Neural progenitor cell (in vitro differentiated cells): ENCODE data around the gene AVPR1B. TPM values are rescaled to one million over a fixed set of nuclear protein-coding genes. Genes with fewer than 3 reads are reported as not detected.

ENCODE experiments used
- DNase-seq: peaks from one replicate; pipeline ENCODE4 v3.0.0-alpha.2; 2016; ENCODE audit warnings: low spot score
- H2AFZ ChIP-seq: fragments of 200-600 bp; sonication (generic); replicated peaks from 2 replicates; pipeline ENCODE4 v1.6.1; 2016; ENCODE audit warnings: antibody characterized with exemption
- H3F3A ChIP-seq: fragments of 200-600 bp; sonication (generic); 2 replicates; pipeline ENCODE4 v1.6.1; 2016; ENCODE audit warnings: antibody characterized with exemption, low read depth
- H3K27ac ChIP-seq: fragments of 200-600 bp; sonication (generic); 2 replicates; pipeline ENCODE4 v1.5.1; 2016; ENCODE audit warnings: mild to moderate bottlenecking
- H3K27me3 ChIP-seq: fragments of 200-600 bp; sonication (generic); 2 replicates; pipeline ENCODE4 v1.6.1; 2016; ENCODE audit warnings: mild to moderate bottlenecking, moderate library complexity
- H3K36me3 ChIP-seq: fragments of 200-600 bp; sonication (generic); 2 replicates; pipeline ENCODE4 v1.5.1; 2016
- H3K4me1 ChIP-seq: fragments of 200-600 bp; sonication (generic); 2 replicates; pipeline ENCODE4 v1.6.1; 2016; ENCODE audit warnings: mixed run types
- H3K4me2 ChIP-seq: fragments of 200-600 bp; sonication (generic); 2 replicates; pipeline ENCODE4 v1.6.1; 2016
- H3K4me3 ChIP-seq: fragments of 200-600 bp; sonication (generic); 2 replicates; pipeline ENCODE4 v1.5.1; 2016
- H3K79me2 ChIP-seq: fragments of 200-600 bp; sonication (generic); 2 replicates; pipeline ENCODE4 v1.6.1; 2016; ENCODE audit warnings: low read depth
- H3K9ac ChIP-seq: fragments of 200-600 bp; sonication (generic); 2 replicates; pipeline ENCODE4 v1.6.1; 2016
- H3K9me3 ChIP-seq: fragments of 200-600 bp; sonication (generic); 2 replicates; pipeline ENCODE4 v1.5.1; 2016; ENCODE audit warnings: low read depth
- H4K20me1 ChIP-seq: fragments of 200-600 bp; sonication (generic); 2 replicates; pipeline ENCODE4 v1.6.1; 2016; ENCODE audit warnings: low read depth
- H3K27ac Mint-ChIP-seq: 3 replicates; pipeline ENCODE4 v1.8.0; 2021; ENCODE audit warnings: mixed read lengths
- H3K27me3 Mint-ChIP-seq: 2 replicates; pipeline ENCODE4 v1.8.0; 2022; ENCODE audit warnings: low read depth, mild to moderate bottlenecking, inconsistent platforms, moderate library complexity, mixed read lengths; ENCODE audit not compliant: insufficient read depth
- H3K36me3 Mint-ChIP-seq: 3 replicates; pipeline ENCODE4 v1.8.0; 2021; ENCODE audit warnings: mixed read lengths
- H3K4me1 Mint-ChIP-seq: 3 replicates; pipeline ENCODE4 v1.8.0; 2021; ENCODE audit warnings: mixed read lengths
- H3K4me3 Mint-ChIP-seq: 3 replicates; pipeline ENCODE4 v1.8.0; 2021; ENCODE audit warnings: mild to moderate bottlenecking, moderate library complexity, mixed read lengths
- H3K9me3 Mint-ChIP-seq: 3 replicates; pipeline ENCODE4 v1.8.0; 2020; ENCODE audit warnings: mixed read lengths
- CTCF ChIP-seq: fragments of 200-600 bp; sonication (generic); IDR thresholded peaks from 2 replicates; pipeline ENCODE4 v1.5.1; 2017; ENCODE audit warnings: antibody characterized with exemption, mild to moderate bottlenecking
- EZH2 ChIP-seq: fragments of 200-600 bp; sonication (generic); IDR thresholded peaks from 2 replicates; pipeline ENCODE4 v1.6.1; 2017; ENCODE audit warnings: antibody characterized with exemption, mild to moderate bottlenecking, moderate library complexity
- EZH2phosphoT487 ChIP-seq: fragments of 200-600 bp; sonication (generic); IDR thresholded peaks from 2 replicates; pipeline ENCODE4 v1.6.1; 2017; ENCODE audit warnings: antibody characterized with exemption
- total RNA-seq: library from RNA; depleted of rRNA; stranded (reverse); fragments of >200 nt; gene quantifications from 2 replicates; pipeline ENCODE4 v1.2.3, GENCODE V29; 2015; ENCODE audit warnings: low replicate concordance

The AVPR1B gene, protein sequence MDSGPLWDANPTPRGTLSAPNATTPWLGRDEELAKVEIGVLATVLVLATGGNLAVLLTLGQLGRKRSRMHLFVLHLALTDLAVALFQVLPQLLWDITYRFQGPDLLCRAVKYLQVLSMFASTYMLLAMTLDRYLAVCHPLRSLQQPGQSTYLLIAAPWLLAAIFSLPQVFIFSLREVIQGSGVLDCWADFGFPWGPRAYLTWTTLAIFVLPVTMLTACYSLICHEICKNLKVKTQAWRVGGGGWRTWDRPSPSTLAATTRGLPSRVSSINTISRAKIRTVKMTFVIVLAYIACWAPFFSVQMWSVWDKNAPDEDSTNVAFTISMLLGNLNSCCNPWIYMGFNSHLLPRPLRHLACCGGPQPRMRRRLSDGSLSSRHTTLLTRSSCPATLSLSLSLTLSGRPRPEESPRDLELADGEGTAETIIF
- not detected in 2 replicates for total RNA-seq

- H3K4me1 ChIP-seq, result peaks cover 6% of the 10 kb centered on the region
- peak within 1 kb of the TSS; percentile 72 for H3K4me3 ChIP-seq
- H3K4me2 ChIP-seq, result peak within 1 kb of the TSS; percentile 100
- peak; percentile 75 for DNase-seq
- TF ChIP-seq CTCF (peak; percentile 39), EZH2phosphoT487 (no peak), EZH2 (peak; percentile 64)
- H3K27ac ChIP-seq, result no peak within 1 kb of the TSS
- H3K79me2 ChIP-seq, result no peaks in the 10 kb centered on the region
- H2AFZ ChIP-seq, result peak within 1 kb of the TSS; percentile 98
- no peak within 1 kb of the TSS for H3K9ac ChIP-seq
- Mint-ChIP-seq H3K4me1 (peaks cover 27% of the 10 kb centered on the region), H3K27ac (no peak within 1 kb of the TSS), H3K36me3 (peaks cover 2% of the 10 kb centered on the region), H3K27me3 (peaks cover 37% of the 10 kb centered on the region), H3K9me3 (peaks cover 23% of the 10 kb centered on the region), H3K4me3 (peak within 1 kb of the TSS; percentile 83)
- no peaks in the 10 kb centered on the region for H3K36me3 ChIP-seq
- H3F3A ChIP-seq, result peaks cover 4% of the 10 kb centered on the region
- no peaks in the 10 kb centered on the region for H4K20me1 ChIP-seq
- H3K9me3 ChIP-seq, result peaks cover 12% of the 10 kb centered on the region
- peaks cover 54% of the 10 kb centered on the region for H3K27me3 ChIP-seq
Measured at GRCh38 chr1:206117151-206117948, at the start of gene AVPR1B. TSS of gene AVPR1B (minus strand) at chr1:206117388. CDS start at chr1:206116890, 498 bp downstream.

GRCh38 chr1:206145771-206146290 is 28.6 kb upstream of the AVPR1B start:
- no peak for TF ChIP-seq EZH2
- no peak for TF ChIP-seq CTCF
- no peak for TF ChIP-seq EZH2phosphoT487
- H3K9me3 Mint-ChIP-seq, result peaks cover 14% of the 10 kb centered on the region
- Histone ChIP-seq H3K27me3 (no peaks in the 10 kb centered on the region), H3K9ac (no peak overlapping the region), H4K20me1 (no peaks in the 10 kb centered on the region), H2AFZ (no peak overlapping the region), H3K79me2 (no peaks in the 10 kb centered on the region), H3K36me3 (no peaks in the 10 kb centered on the region), H3K4me2 (peak overlapping the region; percentile 42), H3K27ac (no peak overlapping the region), H3K4me1 (peaks cover 7% of the 10 kb centered on the region), H3F3A (no peaks in the 10 kb centered on the region), H3K4me3 (no peak overlapping the region), H3K9me3 (no peaks in the 10 kb centered on the region)
- peaks cover 41% of the 10 kb centered on the region for H3K4me1 Mint-ChIP-seq
- DNase-seq, result peak; percentile 10
- H3K27me3 Mint-ChIP-seq, result peaks cover 10% of the 10 kb centered on the region
- H3K4me3 Mint-ChIP-seq, result no peak overlapping the region
- H3K27ac Mint-ChIP-seq, result peak overlapping the region; percentile 70
- no peaks in the 10 kb centered on the region for H3K36me3 Mint-ChIP-seq

GRCh38 chr1:206144605-206145004 is 27.4 kb upstream of the AVPR1B start:
- H3F3A ChIP-seq, result no peaks in the 10 kb centered on the region
- TF ChIP-seq EZH2phosphoT487 (no peak), CTCF (no peak), EZH2 (no peak)

More at GRCh38 chr1:206144605-206145004, 27.4 kb upstream of the AVPR1B start:
- Mint-ChIP-seq H3K27ac (peak overlapping the region; percentile 55), H3K9me3 (peaks cover 20% of the 10 kb centered on the region), H3K27me3 (peaks cover 13% of the 10 kb centered on the region), H3K4me3 (no peak overlapping the region), H3K36me3 (no peaks in the 10 kb centered on the region), H3K4me1 (peaks cover 41% of the 10 kb centered on the region)
- H3K4me1 ChIP-seq, result peaks cover 7% of the 10 kb centered on the region
- H3K36me3 ChIP-seq, result no peaks in the 10 kb centered on the region
- H4K20me1 ChIP-seq, result no peaks in the 10 kb centered on the region
- DNase-seq, result no peak
- H3K79me2 ChIP-seq, result no peaks in the 10 kb centered on the region
- H3K27me3 ChIP-seq, result no peaks in the 10 kb centered on the region
- no peak overlapping the region for H3K27ac ChIP-seq
- H3K4me3 ChIP-seq, result no peak overlapping the region
- no peak overlapping the region for H3K4me2 ChIP-seq
- H2AFZ ChIP-seq, result no peak overlapping the region
- H3K9ac ChIP-seq, result no peak overlapping the region
- no peaks in the 10 kb centered on the region for H3K9me3 ChIP-seq
